IMR-90 (cell line): Measurements from ENCODE around the gene EPN3. TPM values are rescaled to one million over a fixed set of nuclear protein-coding genes. Genes with fewer than 3 reads are reported as not detected.
A peak's percentile ranks its signal among the peaks of the same experiment; 100 is the strongest.

ENCODE experiments used
- ATAC-seq: fragments of 200-7000 bp; cut with Tn5 transposase; 2 replicates; pipeline ENCODE4 v1.9.1; 2020; ENCODE audit warnings: low read depth, mild to moderate bottlenecking, moderate library complexity
- BruUV-seq: library from RNA; stranded (reverse); fragments of 400-500 nt; replicated peaks from 2 replicates; lab custom pipeline; 2021; lab: Mats Ljungman, UMichigan
- CTCF ChIA-PET: fragments of 300-600 bp; formaldehyde crosslinking; extraction: SDS; loops from one replicate; lab custom pipeline; 2021; ENCODE audit warnings: antibody characterized with exemption; lab: Yijun Ruan, JAX
- POLR2A ChIA-PET: fragments of 300-600 bp; sonication (Branson Sonifier 250); formaldehyde crosslinking; loops from one replicate; lab custom pipeline; 2022; ENCODE audit warnings: antibody characterized with exemption; ENCODE audit not compliant: unreplicated experiment; lab: Charles Lee
- DNase-seq: peaks from one replicate; pipeline ENCODE4 v3.0.0; 2013
- H2AFZ ChIP-seq: replicated peaks from 2 replicates; pipeline ENCODE3; 2013; ENCODE audit warnings: low read length, mild to moderate bottlenecking; ENCODE audit not compliant: poor library complexity
- H2AK5ac ChIP-seq: 2 replicates; pipeline ENCODE4 v1.6.1; 2013; ENCODE audit warnings: low read depth, low read length, inconsistent platforms
- H2AK9ac ChIP-seq: replicated peaks from 2 replicates; pipeline ENCODE3; 2013; ENCODE audit warnings: mild to moderate bottlenecking, low read depth, low read length, moderate library complexity; ENCODE audit not compliant: poor library complexity
- H2BK120ac ChIP-seq: 2 replicates; pipeline ENCODE4 v1.6.1; 2013; ENCODE audit warnings: low read depth, low read length, inconsistent platforms
- H2BK15ac ChIP-seq: 3 replicates; pipeline ENCODE4 v1.6.1; 2013; ENCODE audit warnings: low read depth, low read length, inconsistent platforms
- H2BK20ac ChIP-seq: 2 replicates; pipeline ENCODE4 v1.6.1; 2013; ENCODE audit warnings: low read depth, mild to moderate bottlenecking, inconsistent platforms, low read length, moderate library complexity
- H2BK5ac ChIP-seq: 2 replicates; pipeline ENCODE4 v1.6.1; 2013; ENCODE audit warnings: mild to moderate bottlenecking, low read depth, low read length, inconsistent platforms; ENCODE audit not compliant: poor library complexity, severe bottlenecking
- H3K14ac ChIP-seq: replicated peaks from 2 replicates; pipeline ENCODE4 v1.6.1; 2013; ENCODE audit warnings: low read depth, low read length, inconsistent platforms
- H3K18ac ChIP-seq: 2 replicates; pipeline ENCODE4 v1.6.1; 2013; ENCODE audit warnings: low read depth, low read length, control low read depth
- H3K23ac ChIP-seq: 2 replicates; pipeline ENCODE4 v1.6.1; 2013; ENCODE audit warnings: low read depth, low read length, inconsistent platforms
- H3K27ac ChIP-seq: 2 replicates; pipeline ENCODE4 v1.5.1; 2013; ENCODE audit warnings: mild to moderate bottlenecking, control low read depth, low read length; ENCODE audit not compliant: insufficient read depth
- H3K27me3 ChIP-seq: 2 replicates; pipeline ENCODE4 v1.6.1; 2013; ENCODE audit warnings: low read length; ENCODE audit not compliant: control insufficient read depth, insufficient read depth
- H3K36me3 ChIP-seq: 2 replicates; pipeline ENCODE4 v1.6.1; 2013; ENCODE audit warnings: low read length, mixed read lengths; ENCODE audit not compliant: control insufficient read depth, insufficient read depth
- H3K4ac ChIP-seq: 2 replicates; pipeline ENCODE4 v1.6.1; 2013; ENCODE audit warnings: low read depth, low read length, inconsistent platforms
- H3K4me1 ChIP-seq: 2 replicates; pipeline ENCODE4 v1.6.1; 2013; ENCODE audit warnings: low read length, mixed read lengths; ENCODE audit not compliant: control insufficient read depth, insufficient read depth
- H3K4me2 ChIP-seq: 2 replicates; pipeline ENCODE4 v1.6.1; 2013; ENCODE audit warnings: low read depth, mild to moderate bottlenecking, control low read depth, low read length, moderate library complexity
- H3K4me3 ChIP-seq: 2 replicates; pipeline ENCODE4 v1.5.1; 2013; ENCODE audit warnings: low read depth, mild to moderate bottlenecking, control low read depth, low read length, moderate library complexity; ENCODE audit not compliant: insufficient read depth
- H3K56ac ChIP-seq: 2 replicates; pipeline ENCODE4 v1.6.1; 2013; ENCODE audit warnings: low read length, inconsistent platforms; ENCODE audit not compliant: insufficient read depth; ENCODE audit errors: extremely low read depth
- H3K79me1 ChIP-seq, 2 experiments: 2 replicates each; pipeline ENCODE4 v1.6.1; 2013; ENCODE audit warnings: low read length in 2 of 2, inconsistent platforms in 1 of 2, low read depth in 1 of 2
- H3K9ac ChIP-seq: 2 replicates; pipeline ENCODE4 v1.6.1; 2013; ENCODE audit warnings: low read depth, low read length, control low read depth
- H3K9me1 ChIP-seq: 2 replicates; pipeline ENCODE4 v1.6.1; 2013; ENCODE audit warnings: low read length, inconsistent platforms; ENCODE audit not compliant: insufficient read depth
- H3K9me3 ChIP-seq: 2 replicates; pipeline ENCODE4 v1.6.1; 2013; ENCODE audit warnings: low read length; ENCODE audit not compliant: control insufficient read depth, insufficient read depth
- H4K20me1 ChIP-seq: 2 replicates; pipeline ENCODE4 v1.6.1; 2013; ENCODE audit warnings: low read length, inconsistent platforms; ENCODE audit not compliant: insufficient read depth
- H4K5ac ChIP-seq: 2 replicates; pipeline ENCODE4 v1.6.1; 2013; ENCODE audit warnings: mild to moderate bottlenecking, low read depth, low read length, control low read depth
- H4K8ac ChIP-seq, 2 experiments: 2 replicates each; pipeline ENCODE4 v1.6.1; 2013; ENCODE audit warnings: low read depth in 2 of 2, low read length in 2 of 2, control low read depth in 1 of 2, inconsistent platforms in 1 of 2
- H4K91ac ChIP-seq: 2 replicates; pipeline ENCODE4 v1.6.1; 2013; ENCODE audit warnings: low read depth, low read length, inconsistent platforms; ENCODE audit not compliant: insufficient read depth
- BHLHE40 ChIP-seq: fragments of 150-350 bp; IDR thresholded peaks from 2 replicates; pipeline ENCODE4 v1.6.1; 2016; ENCODE audit warnings: mild to moderate bottlenecking, low read depth, low read length
- CEBPB ChIP-seq: IDR thresholded peaks from 2 replicates; pipeline ENCODE4 v1.6.1; 2012; ENCODE audit warnings: low read depth, low read length, improper control_type of control experiment
- CHD1 ChIP-seq: IDR thresholded peaks from 2 replicates; pipeline ENCODE4 v1.6.1; 2012; ENCODE audit warnings: low read depth, low read length, improper control_type of control experiment
- CTCF ChIP-seq: conservative IDR thresholded peaks from 2 replicates; pipeline ENCODE4 v1.5.1; 2012; ENCODE audit warnings: mild to moderate bottlenecking, low read depth, low read length, improper control_type of control experiment
- ELK1 ChIP-seq: fragments of 150-350 bp; IDR thresholded peaks from 2 replicates; pipeline ENCODE4 v1.6.1; 2016; ENCODE audit warnings: low read depth, mild to moderate bottlenecking, low read length, moderate library complexity, borderline replicate concordance
- FOS ChIP-seq: fragments of 150-350 bp; IDR thresholded peaks from 2 replicates; pipeline ENCODE4 v1.6.1; 2016; ENCODE audit warnings: low read depth, low read length
- MAFK ChIP-seq: IDR thresholded peaks from 2 replicates; pipeline ENCODE4 v1.6.1; 2012; ENCODE audit warnings: low read depth, low read length, improper control_type of control experiment
- MAZ ChIP-seq: IDR thresholded peaks from 2 replicates; pipeline ENCODE4 v1.6.1; 2012; ENCODE audit warnings: low read depth, mild to moderate bottlenecking, low read length, improper control_type of control experiment, moderate library complexity, borderline replicate concordance
- MXI1 ChIP-seq: IDR thresholded peaks from 2 replicates; pipeline ENCODE4 v1.6.1; 2012; ENCODE audit warnings: low read depth, mild to moderate bottlenecking, low read length, moderate library complexity, borderline replicate concordance
- NFE2L2 ChIP-seq: fragments of 150-350 bp; IDR thresholded peaks from 2 replicates; pipeline ENCODE4 v1.6.1; 2016; ENCODE audit warnings: low read depth, mild to moderate bottlenecking, low read length
- POLR2A ChIP-seq: IDR thresholded peaks from 2 replicates; pipeline ENCODE4 v1.6.1; 2012; ENCODE audit warnings: mild to moderate bottlenecking, low read depth, low read length
- RAD21 ChIP-seq: IDR thresholded peaks from 2 replicates; pipeline ENCODE4 v1.6.1; 2012; ENCODE audit warnings: low read length, improper control_type of control experiment
- RCOR1 ChIP-seq: IDR thresholded peaks from 2 replicates; pipeline ENCODE4 v1.6.1; 2012; ENCODE audit warnings: mild to moderate bottlenecking, low read length, improper control_type of control experiment; ENCODE audit not compliant: insufficient replicate concordance
- RFX5 ChIP-seq: IDR thresholded peaks from 2 replicates; pipeline ENCODE4 v1.8.0; 2012; ENCODE audit warnings: low read depth, mild to moderate bottlenecking, low read length, moderate library complexity
- SMC3 ChIP-seq: fragments of 150-350 bp; IDR thresholded peaks from 2 replicates; pipeline ENCODE4 v1.6.1; 2016; ENCODE audit warnings: low read depth, mild to moderate bottlenecking, antibody characterized with exemption, low read length, moderate library complexity
- USF2 ChIP-seq: fragments of 150-350 bp; IDR thresholded peaks from 2 replicates; pipeline ENCODE4 v1.6.1; 2017; ENCODE audit warnings: mild to moderate bottlenecking, antibody characterized with exemption, low read length, low read depth
- WGBS, 2 experiments: methylation state at CpG; one replicate each; pipeline versions ENCODE4 v1.1.5 to v1.1.7; 2013; ENCODE audit warnings: missing lambda C conversion rate in 2 of 2; ENCODE audit not compliant: insufficient read length in 1 of 2; ENCODE audit errors: extremely low coverage in 2 of 2; 5-methylcytosine and 5-hydroxymethylcytosine counted together
- dilution Hi-C: fragments of 300-500 bp; cut with HindIII; formaldehyde crosslinking; loops from one replicate; pipeline ENCODE4 v1.14.3; 2018; ENCODE audit warnings: low sequenced_read_pairs; ENCODE audit not compliant: unreplicated experiment
- in situ Hi-C: fragments of 300-500 bp; cut with MboI; formaldehyde crosslinking; loops from 3 replicates; pipeline ENCODE4 v1.14.3; 2019; ENCODE audit warnings: low sequenced_read_pairs, inconsistent platforms, mixed read lengths
- intact Hi-C: fragments of 100-400 bp; cut with micrococcal nuclease; formaldehyde crosslinking; loops from 2 replicates; pipeline ENCODE4 v1.10.0; 2022
- polyA plus RNA-seq, 3 experiments: library from polyadenylated mRNA; depleted of rRNA; stranded (reverse); fragments of >200 nt; gene quantifications; 2 replicates each; pipeline ENCODE4 v1.2.3, GENCODE V29; 2012; ENCODE audit warnings: low replicate concordance in 1 of 3
- total RNA-seq: library from RNA; depleted of rRNA; stranded (reverse); fragments of >200 nt; gene quantifications from 2 replicates; pipeline ENCODE4 v1.2.3, GENCODE V29; 2012

EPN3 gene
- total and polyA plus RNA-seq, 2 of the 4 experiments (the other 2 are of a cell fraction) = 0.09 TPM; not detected in 1

- no peak overlapping the region for H3K4me2 ChIP-seq
- H3K23ac ChIP-seq = no peak overlapping the region
- no peak overlapping the region for H3K14ac ChIP-seq
- H2BK20ac ChIP-seq = no peak overlapping the region
- dilution Hi-C loops (no loop called here), in situ Hi-C loops (no loop called here), intact Hi-C loops (no loop called here)
- H3K27ac ChIP-seq = no peak overlapping the region
- no TSS peak for BruUV-seq
- no peak overlapping the region for H2BK5ac ChIP-seq
- no peak overlapping the region for H4K91ac ChIP-seq
- no peak overlapping the region for H2BK120ac ChIP-seq
- peaks cover 48% of the 10 kb centered on the region for H3K27me3 ChIP-seq
- POLR2A ChIA-PET = no interaction called here
- CTCF ChIA-PET = no interaction called here
- H3K56ac ChIP-seq = no peak overlapping the region
- no peak overlapping the region for H3K18ac ChIP-seq
- no peak overlapping the region for H2BK15ac ChIP-seq
- H3K4me3 ChIP-seq = no peak overlapping the region
- no peak overlapping the region for H3K9ac ChIP-seq
- TF ChIP-seq CHD1 (no peak), USF2 (no peak), POLR2A (no peak), FOS (no peak), RFX5 (no peak), CTCF (no peak), MAZ (no peak), CEBPB (no peak), SMC3 (no peak), MXI1 (no peak), ELK1 (no peak), RCOR1 (no peak), BHLHE40 (no peak), NFE2L2 (no peak), RAD21 (no peak), MAFK (no peak)
- H3K79me1 ChIP-seq = no peaks in the 10 kb centered on the region
- peak overlapping the region; percentile 4 for H2AFZ ChIP-seq
- H2AK9ac ChIP-seq = no peak overlapping the region
- H4K5ac ChIP-seq = no peak overlapping the region
- 0 out of 2 replicates have a peak, but pooled peaks cover 5% of the 10 kb centered on the region for H3K9me1 ChIP-seq
- H2AK5ac ChIP-seq = no peak overlapping the region
- no peak overlapping the region for H3K4ac ChIP-seq
- ATAC-seq = peak; percentile 37; the same call in 1 of the 2 replicates
- H4K20me1 ChIP-seq = no peaks in the 10 kb centered on the region
- WGBS, 2 experiments = 68% methylated on average over 12 of the region's 18 CpGs; no CpG with 5 or more reads in 1 of the 2 experiments
- no peak overlapping the region for H4K8ac ChIP-seq
- peaks cover 2% of the 10 kb centered on the region; the same call in 1 of the 2 replicates for H3K4me1 ChIP-seq
- DNase-seq = no peak
- no peaks in the 10 kb centered on the region for H3K9me3 ChIP-seq
- H3K36me3 ChIP-seq = no peaks in the 10 kb centered on the region
Observed at GRCh38 chr17:50588391-50589049, 56.0 kb downstream of the EPN3 start.
